ENCODE results near the gene CCDC167.

The CCDC167 gene

DNA sequence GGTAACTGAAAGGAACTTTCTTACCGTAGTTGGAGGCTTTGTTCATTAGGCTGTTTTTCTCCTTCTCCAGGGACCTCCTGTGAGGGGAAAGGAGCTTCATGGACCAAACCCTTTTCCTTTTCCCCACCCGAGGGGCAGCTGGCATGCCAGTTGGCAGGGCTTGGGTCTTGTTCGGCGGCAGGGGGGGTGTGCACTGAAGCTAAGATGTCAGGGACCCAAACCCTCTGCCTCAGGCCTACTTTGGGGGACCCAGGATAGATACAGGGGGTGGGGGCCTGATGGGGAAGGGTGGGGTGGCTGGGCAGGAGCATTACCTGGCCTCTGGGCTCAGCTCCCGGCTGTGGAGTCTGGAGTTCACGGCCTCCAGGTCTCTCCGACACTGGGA lies 14.9 kb downstream of the CCDC167 start:
- no peak overlapping the region for H3K4me2 ChIP-seq
- no peaks in the 10 kb centered on the region for H3K36me3 ChIP-seq (ENCODE audit: insufficient read depth)
- H2AFZ ChIP-seq (ENCODE audit: low read depth), result no peak overlapping the region
- no peak overlapping the region for H3K27ac ChIP-seq
- no peak for TF ChIP-seq CTCF (conservative IDR thresholded peaks at IDR 0.05; ENCODE audit: low read depth, low read length)
- no peaks in the 10 kb centered on the region for H3K27me3 ChIP-seq (ENCODE audit: insufficient read depth, low read depth)
- H4K20me1 ChIP-seq (ENCODE audit: insufficient read depth), result peaks cover 3% of the 10 kb centered on the region; the same call in 1 of the 2 replicates
- H3K4me3 ChIP-seq (IDR thresholded peaks at IDR 0.05; ENCODE audit: insufficient read depth, low read depth, low read length), result no peak overlapping the region
- no peaks in the 10 kb centered on the region for H3K4me1 ChIP-seq (ENCODE audit: low read depth, poor library complexity, severe bottlenecking)
- no peaks in the 10 kb centered on the region for H3K79me2 ChIP-seq (ENCODE audit: insufficient read depth, low read depth)
- no peak overlapping the region for H3K9ac ChIP-seq

DNA sequence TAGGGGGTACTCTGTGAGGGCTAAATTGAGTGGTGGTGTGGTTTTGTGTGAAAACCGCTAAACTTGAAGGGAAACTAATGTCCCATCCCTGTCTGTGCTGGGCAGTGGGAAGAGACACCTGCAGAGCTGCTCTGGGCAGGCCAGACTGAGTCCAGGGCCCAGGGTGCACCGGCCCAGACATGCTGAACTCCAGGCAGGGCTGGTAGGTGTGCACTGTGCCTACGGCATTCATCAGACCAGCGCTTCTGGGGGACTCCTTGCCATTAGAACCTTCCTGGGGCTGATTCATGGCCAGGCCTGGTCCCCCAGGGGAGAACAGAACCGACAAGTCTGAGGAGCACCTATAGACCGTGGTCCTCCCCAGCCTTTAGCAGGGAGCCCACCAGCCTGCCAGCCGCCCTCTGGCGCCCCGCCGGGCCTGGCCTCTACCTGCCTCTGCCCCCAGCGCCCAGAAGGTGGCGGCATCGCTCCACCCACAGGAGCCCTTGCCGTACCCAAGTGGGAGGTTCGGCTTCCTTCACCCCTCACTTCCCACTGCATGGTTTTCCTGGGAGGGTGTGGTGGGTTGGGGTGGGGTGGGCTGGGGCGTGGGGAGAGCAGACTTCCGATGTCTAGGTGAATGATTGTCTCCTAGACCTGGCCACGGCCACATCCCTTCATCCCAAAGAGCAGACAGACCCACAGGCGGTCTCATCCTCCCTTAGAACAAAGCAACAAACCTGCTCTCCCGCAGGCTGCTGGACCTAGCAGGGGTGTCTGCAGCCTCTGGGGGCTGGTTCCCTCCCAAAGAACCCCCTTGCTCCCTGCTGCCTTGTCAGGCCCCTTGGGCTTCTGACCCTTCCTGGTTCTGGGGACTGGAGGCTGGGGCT lies 15.5 kb downstream of the CCDC167 start:
- no peak overlapping the region for H3K4me3 ChIP-seq (IDR thresholded peaks at IDR 0.05; ENCODE audit: insufficient read depth, low read depth, low read length)
- no peaks in the 10 kb centered on the region for H3K36me3 ChIP-seq (ENCODE audit: insufficient read depth)
- H3K4me1 ChIP-seq (ENCODE audit: low read depth, poor library complexity, severe bottlenecking), result no peaks in the 10 kb centered on the region
- H3K4me2 ChIP-seq, result no peak overlapping the region
- no peak overlapping the region for H2AFZ ChIP-seq (ENCODE audit: low read depth)
- H3K9ac ChIP-seq, result no peak overlapping the region
- no peaks in the 10 kb centered on the region for H3K27me3 ChIP-seq (ENCODE audit: insufficient read depth, low read depth)
- H3K27ac ChIP-seq, result no peak overlapping the region
- H3K79me2 ChIP-seq (ENCODE audit: insufficient read depth, low read depth), result no peaks in the 10 kb centered on the region
- TF ChIP-seq CTCF (conservative IDR thresholded peaks at IDR 0.05; ENCODE audit: low read depth, low read length), result peak; percentile 60
- peaks cover 3% of the 10 kb centered on the region; the same call in 1 of the 2 replicates for H4K20me1 ChIP-seq (ENCODE audit: insufficient read depth)

DNA sequence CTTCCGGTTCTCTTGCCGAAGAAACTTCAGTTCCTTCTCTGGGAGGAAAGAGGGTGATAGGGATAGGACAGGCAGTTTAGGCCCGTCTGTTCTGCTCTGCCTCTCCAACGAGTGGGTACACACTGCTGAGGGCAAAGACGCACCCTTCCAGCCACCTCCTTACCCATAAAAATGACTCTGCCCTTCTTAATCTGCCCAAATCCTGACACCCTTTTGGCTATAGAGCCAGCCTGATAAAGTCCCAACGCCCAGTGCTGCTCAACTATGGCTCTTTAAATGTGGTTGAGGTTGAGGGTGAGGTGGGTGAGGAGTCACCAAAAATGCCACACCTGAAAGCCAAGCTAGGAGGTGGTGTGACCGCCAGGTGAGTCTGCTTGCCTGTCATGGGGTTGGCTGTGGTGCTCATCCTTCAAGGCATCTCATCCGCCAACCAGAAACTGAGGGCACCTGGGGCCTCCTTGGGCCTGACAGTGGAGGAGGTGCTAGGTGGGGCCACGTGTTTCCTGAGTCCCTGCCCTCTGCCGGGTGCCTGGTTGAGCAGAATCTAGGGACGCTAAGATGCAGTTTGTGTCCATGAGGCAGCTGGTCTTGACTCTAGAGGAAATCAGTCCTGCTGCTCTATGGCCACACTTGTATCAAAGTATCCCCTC lies 16.3 kb downstream of the CCDC167 start:
- Histone ChIP-seq H3K4me3 (IDR thresholded peaks at IDR 0.05; ENCODE audit: insufficient read depth, low read depth, low read length) (no peak overlapping the region), H3K4me1 (ENCODE audit: low read depth, poor library complexity, severe bottlenecking) (no peaks in the 10 kb centered on the region), H4K20me1 (ENCODE audit: insufficient read depth) (peaks cover 3% of the 10 kb centered on the region; the same call in 1 of the 2 replicates), H3K9ac (no peak overlapping the region), H3K27ac (no peak overlapping the region), H3K79me2 (ENCODE audit: insufficient read depth, low read depth) (no peaks in the 10 kb centered on the region), H3K27me3 (ENCODE audit: insufficient read depth, low read depth) (no peaks in the 10 kb centered on the region), H3K36me3 (ENCODE audit: insufficient read depth) (no peaks in the 10 kb centered on the region), H2AFZ (ENCODE audit: low read depth) (no peak overlapping the region), H3K4me2 (no peak overlapping the region)
- no peak for TF ChIP-seq CTCF (conservative IDR thresholded peaks at IDR 0.05; ENCODE audit: low read depth, low read length)

GRCh38 chr6:37482606-37483251 lies 17.0 kb downstream of the CCDC167 start:
- H3K4me2 ChIP-seq, result no peak overlapping the region
- H3K9ac ChIP-seq, result no peak overlapping the region
- H3K79me2 ChIP-seq (ENCODE audit: insufficient read depth, low read depth), result no peaks in the 10 kb centered on the region
- no peak overlapping the region for H2AFZ ChIP-seq (ENCODE audit: low read depth)
- TF ChIP-seq CTCF (conservative IDR thresholded peaks at IDR 0.05; ENCODE audit: low read depth, low read length), result no peak
- H4K20me1 ChIP-seq (ENCODE audit: insufficient read depth), result peaks cover 3% of the 10 kb centered on the region; the same call in 1 of the 2 replicates
- H3K4me3 ChIP-seq (IDR thresholded peaks at IDR 0.05; ENCODE audit: insufficient read depth, low read depth, low read length), result no peak overlapping the region
- no peaks in the 10 kb centered on the region for H3K4me1 ChIP-seq (ENCODE audit: low read depth, poor library complexity, severe bottlenecking)
- H3K27ac ChIP-seq, result no peak overlapping the region
- no peaks in the 10 kb centered on the region for H3K36me3 ChIP-seq (ENCODE audit: insufficient read depth)
- no peaks in the 10 kb centered on the region for H3K27me3 ChIP-seq (ENCODE audit: insufficient read depth, low read depth)

Data from KMS-11 (cell line).